Measurements from ENCODE around the gene CCDC3.
"Not testable (repeated sequence)": the region's sequence is repeated elsewhere in the genome, so short reads cannot be mapped to it uniquely, and the experiment has no call there.

The CCDC3 gene

GRCh38 chr10:13001887-13002212 is 337 bp upstream of the CCDC3 start:
- no peak for DNase-seq (ENCODE audit: low read depth in 2 of 3, low spot score in 1 of 3)

DNA sequence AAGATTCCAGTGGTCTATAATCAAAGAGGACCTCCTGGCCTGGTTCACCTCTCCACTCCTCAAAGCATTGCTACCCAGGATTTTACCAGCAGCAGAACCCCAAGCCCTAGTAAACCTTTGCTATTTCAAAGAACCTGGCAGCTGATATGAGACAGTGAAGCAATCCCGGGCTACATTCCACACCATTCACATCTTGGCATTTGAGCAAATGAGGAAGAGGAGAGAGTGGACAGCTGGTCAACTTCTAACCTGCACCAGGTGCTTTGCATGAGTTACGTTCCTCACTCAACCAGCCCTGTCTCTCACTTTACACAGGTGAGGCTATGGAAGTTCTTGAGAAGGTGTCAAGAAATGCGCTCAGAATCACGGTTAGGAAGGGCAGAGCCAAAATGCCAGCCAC is 1.1 kb downstream of the CCDC3 start:
- DNase-seq (ENCODE audit: low read depth in 2 of 3, low spot score in 1 of 3), result no peak

DNA sequence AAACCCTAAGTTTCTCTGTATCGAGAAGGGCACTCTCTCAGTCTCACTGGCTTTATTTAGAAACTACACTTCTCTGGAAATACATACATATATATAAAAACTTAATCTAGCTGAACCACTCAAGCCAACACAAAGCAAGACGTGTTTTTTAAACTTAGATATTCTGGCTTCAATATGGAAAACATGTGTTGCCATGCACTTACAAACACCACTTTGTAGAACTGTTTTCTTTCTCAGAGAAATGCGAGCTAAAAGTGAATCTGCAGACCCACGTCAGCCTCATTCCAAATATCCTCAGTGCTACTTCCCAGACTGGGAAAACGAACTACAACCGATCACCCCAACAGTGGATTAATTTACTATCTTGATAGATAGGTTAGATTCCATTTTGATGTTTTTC is 1.7 kb downstream of the CCDC3 start:
- DNase-seq (ENCODE audit: low read depth in 2 of 3, low spot score in 1 of 3), result no peak

DNA sequence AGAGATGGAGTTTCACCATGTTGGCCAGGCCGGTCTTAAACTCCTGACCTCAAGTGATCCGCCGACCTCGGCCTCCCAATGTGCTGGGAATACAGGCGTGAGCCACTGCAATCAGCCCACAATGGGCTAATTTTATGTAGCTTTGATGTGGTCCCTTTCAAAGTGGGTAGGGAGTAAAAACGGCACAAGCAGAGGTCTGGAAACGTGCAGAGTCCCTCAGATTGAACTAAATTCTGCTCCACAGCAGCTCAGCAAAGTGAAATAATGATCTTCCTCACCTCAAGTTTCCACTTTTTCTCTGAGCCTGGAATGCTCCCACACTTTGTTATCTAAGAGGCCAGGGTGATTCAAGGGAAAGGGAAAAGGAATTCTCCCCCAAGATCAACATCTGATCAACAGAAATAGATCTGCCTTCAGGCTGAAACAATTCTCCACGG is 6.1 kb downstream of the CCDC3 start:
- no peak for DNase-seq (ENCODE audit: low read depth in 2 of 3, low spot score in 1 of 3)

GRCh38 chr10:12993595-12993994 is 7.9 kb downstream of the CCDC3 start:
- DNase-seq (ENCODE audit: low read depth in 2 of 3, low spot score in 1 of 3), result no peak

DNA sequence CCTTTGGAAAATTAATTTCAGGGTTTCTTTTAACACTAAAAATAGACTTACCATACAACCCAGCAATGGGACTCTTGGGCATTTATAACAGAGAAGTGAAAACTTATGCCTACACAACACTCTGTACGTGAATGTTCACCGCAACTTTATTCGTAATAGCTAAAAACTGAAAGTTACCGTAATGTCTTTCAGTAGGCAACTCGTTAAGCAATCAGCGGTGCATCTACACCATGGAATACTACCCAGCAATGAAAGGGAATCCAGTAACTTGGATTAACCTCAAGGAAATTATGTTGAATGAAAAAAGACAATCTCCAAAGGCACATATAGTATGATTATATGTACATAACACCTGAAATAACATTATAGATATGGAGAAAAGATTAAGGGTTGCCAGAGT is 16.2 kb downstream of the CCDC3 start:
- DNase-seq (ENCODE audit: low read depth in 2 of 3, low spot score in 1 of 3), result no peak

- no peak for DNase-seq (ENCODE audit: low read depth in 2 of 3, low spot score in 1 of 3)
Observed at GRCh38 chr10:12984165-12984747, 17.3 kb downstream of the CCDC3 start.

DNA sequence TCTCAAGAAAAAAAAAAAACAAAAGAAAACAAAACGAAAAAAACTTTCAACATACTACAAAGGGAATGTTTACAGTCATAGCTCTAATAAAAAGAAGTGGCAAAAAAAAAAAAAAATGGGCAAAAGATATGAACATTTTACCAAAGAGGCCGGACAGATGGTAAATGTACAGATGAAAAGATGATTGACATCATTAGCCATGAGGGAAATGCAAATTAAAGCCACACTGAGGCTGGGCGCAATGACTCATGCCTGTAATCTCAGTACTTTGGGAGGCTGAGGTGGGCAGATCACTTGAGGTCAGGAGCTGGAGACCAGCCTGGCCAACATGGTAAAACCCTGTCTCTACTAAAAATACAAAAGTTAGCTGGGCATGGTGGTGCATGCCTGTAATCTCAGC is 17.9 kb downstream of the CCDC3 start:
- not testable (repeated sequence) for DNase-seq (ENCODE audit: low read depth in 2 of 3, low spot score in 1 of 3)

GRCh38 chr10:12981570-12981969 is 19.9 kb downstream of the CCDC3 start:
- no peak for DNase-seq (ENCODE audit: low read depth in 2 of 3, low spot score in 1 of 3)

DNA sequence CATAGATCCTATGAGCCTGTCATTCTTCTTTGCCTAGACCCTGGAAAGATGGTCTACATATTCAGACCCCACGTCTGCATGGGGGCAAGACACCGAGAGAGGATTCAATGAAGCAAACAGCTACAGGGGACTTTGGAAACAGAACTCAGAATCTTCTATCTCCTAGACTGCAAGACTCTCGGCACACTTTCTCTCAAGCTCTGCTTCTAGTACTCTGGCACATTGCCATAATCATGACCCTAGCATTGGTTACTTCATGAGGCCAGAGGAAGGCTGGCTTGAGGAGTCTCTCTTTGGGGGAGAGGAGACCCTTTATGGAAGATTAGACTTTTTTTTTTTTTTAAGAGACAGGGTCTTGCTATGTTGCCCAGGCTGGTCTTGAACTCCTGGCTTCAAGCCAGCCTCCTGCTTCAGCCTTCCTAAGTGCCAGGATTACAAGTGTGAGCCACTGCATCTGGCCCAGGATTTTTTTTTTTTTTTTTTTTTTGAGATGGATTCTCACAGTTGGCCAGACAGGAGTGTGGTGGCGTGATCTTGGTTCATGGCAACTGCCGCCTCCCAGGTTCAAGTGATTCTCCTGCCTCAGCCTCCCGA is 20.7 kb downstream of the CCDC3 start:
- no peak for DNase-seq (ENCODE audit: low read depth in 2 of 3, low spot score in 1 of 3)

DNA sequence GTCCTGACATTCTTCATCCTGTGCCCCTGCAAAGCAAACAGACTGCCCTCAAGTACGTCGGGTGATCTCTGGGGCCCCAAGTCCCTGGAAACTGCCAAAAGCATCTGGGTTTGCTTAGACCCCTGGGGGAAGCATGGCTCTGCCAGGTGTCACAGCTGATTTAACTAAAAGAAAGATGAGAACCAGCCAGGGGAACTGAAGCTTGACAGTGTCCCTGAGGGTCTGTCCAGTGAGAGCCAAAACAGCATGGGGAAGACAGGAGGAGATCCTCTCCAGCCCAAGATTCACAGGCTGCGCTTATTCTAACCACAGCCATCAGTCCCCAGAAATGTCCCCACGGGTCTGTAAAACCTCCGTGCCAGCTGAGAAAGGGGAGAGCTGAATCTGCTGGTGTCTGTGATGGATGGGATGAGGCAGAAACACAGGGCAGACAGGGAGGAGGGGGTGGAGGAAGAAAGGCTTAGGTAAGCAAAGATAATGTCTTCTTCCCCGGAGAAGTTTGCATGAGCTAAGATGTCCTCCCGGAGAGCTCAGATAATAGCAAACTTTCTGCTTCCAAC is 21.3 kb downstream of the CCDC3 start:
- no peak for DNase-seq (ENCODE audit: low read depth in 2 of 3, low spot score in 1 of 3)

GRCh38 chr10:12978891-12979290 is 22.6 kb downstream of the CCDC3 start:
- no peak for DNase-seq (ENCODE audit: low read depth in 2 of 3, low spot score in 1 of 3)

DNA sequence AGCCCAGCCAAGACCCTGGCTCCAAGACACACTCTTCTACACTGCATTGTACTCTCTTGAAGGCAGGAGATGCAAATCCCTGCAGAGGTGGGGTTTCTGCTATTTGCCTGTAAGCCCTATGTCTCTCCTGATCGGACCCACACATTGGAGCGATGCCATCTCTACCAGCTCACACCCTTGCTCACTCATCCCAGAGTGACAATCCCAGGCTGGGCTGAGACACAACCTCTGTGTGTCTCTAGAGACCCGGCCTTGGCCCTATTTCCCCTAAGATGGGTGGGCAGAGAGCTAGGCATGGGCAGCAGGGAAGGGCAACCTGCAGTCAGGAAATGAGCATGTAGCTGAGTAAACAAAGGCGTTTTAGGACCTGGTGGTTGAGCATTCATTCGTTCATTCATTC is 25.6 kb downstream of the CCDC3 start:
- no peak for DNase-seq (ENCODE audit: low read depth in 2 of 3, low spot score in 1 of 3)

DNA sequence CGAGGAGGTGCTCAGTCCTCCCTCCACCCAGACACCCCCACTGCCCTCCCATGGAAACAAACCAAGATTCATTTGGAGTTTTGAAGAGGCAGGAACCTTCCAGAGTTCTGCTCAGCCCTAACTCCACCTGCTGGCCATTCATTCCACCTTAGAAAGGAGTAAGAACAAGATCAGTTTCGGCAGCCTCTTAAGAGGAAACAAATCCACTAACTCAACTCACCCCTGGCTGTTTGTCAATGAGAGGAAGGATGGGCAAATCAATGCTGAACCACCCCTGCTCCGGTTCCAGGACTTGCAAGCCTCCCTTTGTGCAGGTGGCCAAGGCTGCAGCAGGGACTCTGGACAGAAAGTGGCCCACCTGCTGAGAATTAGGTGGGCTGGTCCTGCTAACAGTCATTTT is 26.2 kb downstream of the CCDC3 start:
- DNase-seq (ENCODE audit: low read depth in 2 of 3, low spot score in 1 of 3), result no peak

DNA sequence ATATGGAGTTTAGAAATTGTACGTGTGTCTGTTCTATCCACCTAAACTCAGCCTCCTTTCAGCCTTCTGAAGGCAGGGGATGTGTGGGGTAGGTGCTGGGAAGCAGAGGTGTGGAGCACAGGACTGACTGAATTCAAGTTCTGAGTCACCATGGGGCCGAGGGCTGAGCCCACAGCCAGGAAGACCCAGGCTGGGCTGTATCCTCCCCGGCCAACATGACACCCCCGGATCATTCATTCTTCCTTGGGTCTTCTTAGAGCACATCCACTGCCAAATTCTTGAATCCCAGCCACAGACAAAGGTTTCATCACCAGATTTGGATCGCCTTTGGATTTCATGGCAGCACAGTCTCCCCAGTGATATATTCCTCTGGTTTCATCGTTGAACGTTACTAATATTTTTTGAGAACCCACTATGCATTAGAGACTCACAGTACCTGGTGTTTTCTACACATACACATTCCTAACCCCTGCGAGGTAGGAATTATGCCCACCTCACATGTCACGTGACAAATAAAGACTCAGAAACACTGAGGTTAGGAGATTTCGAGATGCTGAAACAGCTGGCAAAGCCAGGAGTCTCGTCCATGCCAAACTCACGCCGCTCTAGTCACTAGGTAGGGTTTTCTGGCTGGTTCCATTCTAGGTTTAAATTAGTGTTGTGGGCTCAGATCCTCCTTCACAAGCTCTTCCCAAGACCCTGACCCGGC is 26.9 kb downstream of the CCDC3 start:
- no peak for DNase-seq (ENCODE audit: low read depth in 2 of 3, low spot score in 1 of 3)

GRCh38 chr10:12974078-12974477 is 27.4 kb downstream of the CCDC3 start:
- no peak for DNase-seq (ENCODE audit: low read depth in 2 of 3, low spot score in 1 of 3)

GRCh38 chr10:12973149-12973718 is 28.3 kb downstream of the CCDC3 start:
- no peak for DNase-seq (ENCODE audit: low read depth in 2 of 3, low spot score in 1 of 3)

GRCh38 chr10:12972146-12972545 is 29.4 kb downstream of the CCDC3 start:
- DNase-seq (ENCODE audit: low read depth in 2 of 3, low spot score in 1 of 3), result no peak

GRCh38 chr10:12971001-12971788 is 30.3 kb downstream of the CCDC3 start:
- no peak for DNase-seq (ENCODE audit: low read depth in 2 of 3, low spot score in 1 of 3)

DNA sequence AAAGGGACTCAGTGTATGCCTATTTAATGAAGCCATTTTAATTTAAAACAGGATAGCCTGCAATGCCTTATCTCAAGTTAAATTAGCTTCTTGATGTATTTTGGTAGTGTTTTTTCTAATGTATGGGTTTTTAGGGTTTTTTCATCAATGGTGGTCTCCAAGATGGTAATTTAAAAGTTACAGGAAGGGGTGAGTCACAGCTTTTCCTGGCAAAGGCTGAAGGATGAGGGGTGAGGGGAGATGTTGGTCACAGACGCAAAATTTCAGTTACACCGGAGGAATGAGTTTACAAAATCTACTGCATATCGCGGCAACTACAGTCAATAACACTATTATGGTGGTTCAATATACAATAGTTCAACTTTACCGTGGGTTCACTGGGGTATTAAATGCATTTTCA is 31.6 kb downstream of the CCDC3 start:
- no peak for DNase-seq (ENCODE audit: low read depth in 2 of 3, low spot score in 1 of 3)

DNA sequence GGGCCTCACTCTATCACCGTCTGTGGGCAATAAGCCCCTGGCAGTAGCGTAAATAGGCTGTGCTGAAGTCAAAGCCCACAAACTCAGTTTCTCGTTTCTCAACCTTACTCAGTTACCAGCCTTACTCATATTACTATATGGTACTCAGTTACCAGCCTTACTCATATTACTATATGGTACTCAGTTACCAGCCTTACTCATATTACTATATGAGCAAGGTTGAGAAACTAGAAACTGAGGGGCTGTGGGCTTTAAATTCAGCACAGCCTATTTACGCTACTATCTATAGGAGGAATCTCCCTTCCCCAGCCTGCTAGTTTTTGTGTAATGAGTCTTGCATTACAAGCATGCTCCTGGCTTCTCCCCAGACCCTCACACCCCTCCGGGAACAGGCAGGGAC is 35.4 kb downstream of the CCDC3 start:
- DNase-seq (ENCODE audit: low read depth in 2 of 3, low spot score in 1 of 3), result no peak

Measured in stimulated activated CD4-positive, alpha-beta T cell treated with anti-CD3 and anti-CD28 coated beads, Interleukin-12 subunit alpha, Interleukin-12 subunit beta, amount 100 ng/mL, for 48 hours (primary cell).